Neutrophil (primary cell): Measurements from ENCODE around the gene ATXN2.

Experiments
- H3K27ac ChIP-seq: fragments of 200-600 bp; sonication (generic); 2 replicates; pipeline ENCODE4 v1.5.1; 2016; ENCODE audit warnings: mild to moderate bottlenecking, moderate library complexity
- H3K27me3 ChIP-seq: fragments of 200-600 bp; sonication (generic); 2 replicates; pipeline ENCODE4 v1.6.0; 2016; ENCODE audit warnings: mild to moderate bottlenecking
- H3K36me3 ChIP-seq: fragments of 200-600 bp; sonication (generic); 2 replicates; pipeline ENCODE4 v1.5.1; 2017
- H3K4me1 ChIP-seq, 2 experiments: fragments of 200-600 bp in 1 of 2; sonication (generic) in 1 of 2; 1 replicate in 1 of 2; 2 replicates in 1 of 2; pipeline versions ENCODE4 v1.5.1 to v1.6.1; 2013 to 2016; ENCODE audit warnings: low read depth in 1 of 2, low read length in 1 of 2, mild to moderate bottlenecking in 1 of 2, moderate library complexity in 1 of 2; ENCODE audit not compliant: control insufficient read depth in 1 of 2, insufficient read depth in 1 of 2
- H3K4me3 ChIP-seq, 2 experiments: fragments of 200-600 bp in 1 of 2; sonication (generic) in 1 of 2; 1 replicate in 1 of 2; 2 replicates in 1 of 2; pipeline ENCODE4 v1.5.1; 2013 to 2016; ENCODE audit warnings: low read depth in 1 of 2, low read length in 1 of 2, mild to moderate bottlenecking in 1 of 2, moderate library complexity in 1 of 2
- H3K9me3 ChIP-seq: fragments of 200-600 bp; sonication (generic); 2 replicates; pipeline ENCODE4 v1.5.1; 2016
- CTCF ChIP-seq: fragments of 200-600 bp; sonication (generic); IDR thresholded peaks from 2 replicates; pipeline ENCODE4 v1.5.1; 2016; ENCODE audit warnings: antibody characterized with exemption

Gene ATXN2

GRCh38 chr12:111448266-111448830 is 150.8 kb downstream of the ATXN2 start:
- no peaks in the 10 kb centered on the region for H3K9me3 ChIP-seq
- no peak overlapping the region for H3K4me3 ChIP-seq
- H3K4me1 ChIP-seq, result peaks cover 34 to 36% of the 10 kb centered on the region in 2 experiments
- H3K27ac ChIP-seq, result no peak overlapping the region
- no peaks in the 10 kb centered on the region for H3K27me3 ChIP-seq
- peaks cover 58% of the 10 kb centered on the region for H3K36me3 ChIP-seq
- no peak for TF ChIP-seq CTCF

GRCh38 chr12:111447571-111448265 is 151.4 kb downstream of the ATXN2 start:
- no peak for TF ChIP-seq CTCF
- Histone ChIP-seq H3K36me3 (peaks cover 52% of the 10 kb centered on the region), H3K4me3 (no peak overlapping the region), H3K27ac (no peak overlapping the region), H3K4me1 (peaks cover 41 to 42% of the 10 kb centered on the region in 2 experiments), H3K9me3 (no peaks in the 10 kb centered on the region), H3K27me3 (no peaks in the 10 kb centered on the region)

GRCh38 chr12:111446631-111447570 is 152.2 kb downstream of the ATXN2 start:
- no peaks in the 10 kb centered on the region for H3K9me3 ChIP-seq
- no peak overlapping the region for H3K4me3 ChIP-seq
- H3K4me1 ChIP-seq, result peaks cover 45 to 49% of the 10 kb centered on the region in 2 experiments
- peaks cover 49% of the 10 kb centered on the region for H3K36me3 ChIP-seq
- H3K27me3 ChIP-seq, result no peaks in the 10 kb centered on the region
- peak overlapping the region; percentile 80 for H3K27ac ChIP-seq
- no peak for TF ChIP-seq CTCF

- H3K36me3 ChIP-seq, result peaks cover 42% of the 10 kb centered on the region
These were observed 153.2 kb downstream of the ATXN2 start for GRCh38 chr12:111445726-111446581.

More at GRCh38 chr12:111445726-111446581, 153.2 kb downstream of the ATXN2 start:
- no peaks in the 10 kb centered on the region for H3K9me3 ChIP-seq
- H3K4me1 ChIP-seq, result peaks cover 45 to 49% of the 10 kb centered on the region in 2 experiments
- no peaks in the 10 kb centered on the region for H3K27me3 ChIP-seq
- no peak for TF ChIP-seq CTCF
- peak overlapping the region; percentile 80 for H3K27ac ChIP-seq
- peak overlapping the region in 1 of 2 experiments; percentile 16 for H3K4me3 ChIP-seq
